ENCODE measurements around the gene LPCAT2.

Gene LPCAT2

DNA sequence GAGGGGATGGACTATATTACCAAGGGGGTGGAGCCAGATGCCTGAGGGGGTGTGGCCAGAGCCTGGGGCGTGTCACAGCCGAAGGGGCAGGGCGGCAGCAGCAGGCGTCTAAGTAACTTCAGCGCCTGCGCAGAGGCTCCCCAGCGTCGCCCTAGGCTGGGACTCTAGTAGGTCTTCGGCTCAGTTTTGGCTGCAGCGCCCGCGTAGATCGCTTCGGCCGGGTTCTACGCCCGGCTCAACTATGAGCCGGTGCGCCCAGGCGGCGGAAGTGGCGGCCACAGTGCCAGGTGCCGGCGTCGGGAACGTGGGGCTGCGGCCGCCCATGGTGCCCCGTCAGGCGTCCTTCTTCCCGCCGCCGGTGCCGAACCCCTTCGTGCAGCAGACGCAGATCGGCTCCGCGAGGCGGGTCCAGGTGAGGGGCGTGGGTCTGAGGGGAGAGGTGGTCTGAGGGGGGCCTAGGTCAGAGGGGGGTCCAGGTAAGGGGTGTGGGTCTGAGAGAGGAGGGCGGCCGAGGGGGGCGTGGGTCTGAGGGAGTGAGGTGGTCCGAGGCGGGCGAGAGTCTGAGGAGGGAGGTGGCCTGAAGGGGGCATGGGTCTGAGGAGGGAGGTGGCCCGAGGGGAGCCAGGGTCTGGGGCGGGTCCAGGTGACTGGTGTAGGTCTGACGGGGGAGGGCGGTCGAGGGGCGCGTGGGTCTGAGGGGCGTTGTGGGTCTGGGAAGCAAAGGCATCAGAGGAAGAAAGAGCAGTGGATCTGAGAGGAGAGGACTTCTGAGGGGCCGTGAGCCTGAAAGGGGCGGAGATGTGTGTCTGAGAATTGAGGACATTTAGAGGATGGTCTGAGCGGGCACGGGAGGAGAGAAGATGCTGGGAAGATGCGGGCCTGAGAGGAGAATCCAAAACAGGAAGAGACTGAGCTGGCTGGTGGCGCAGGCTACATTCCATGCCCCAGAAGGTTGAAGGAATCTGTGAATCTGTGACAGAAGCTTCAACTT, at the start of gene LPCAT2:
Gene LPCAT2 (plus strand): TSS at position 132 of the 991 bp plus-strand sequence. CDS start 110 bp downstream, at position 242.
- DNase-seq (ENCODE audit: low read depth in 2 of 2), result peak in 1 of 2 donors; percentile 19

GRCh38 chr16:55462241-55462640, 46.6 kb upstream of the LPCAT2 start:
- DNase-seq (ENCODE audit: low read depth in 2 of 2), result no peak

GRCh38 chr16:55464375-55464774, 44.5 kb upstream of the LPCAT2 start:
- no peak for DNase-seq (ENCODE audit: low read depth in 2 of 2)

GRCh38 chr16:55465077-55465896, 43.6 kb upstream of the LPCAT2 start:
- peak; percentile 50 to 77 for DNase-seq (ENCODE audit: low read depth in 2 of 2)

- no peak for DNase-seq (ENCODE audit: low read depth in 2 of 2)
These were observed 42.7 kb upstream of the LPCAT2 start for GRCh38 chr16:55466209-55466608.

GRCh38 chr16:55467898-55468297, 41.0 kb upstream of the LPCAT2 start:
- DNase-seq (ENCODE audit: low read depth in 2 of 2), result no peak

DNA sequence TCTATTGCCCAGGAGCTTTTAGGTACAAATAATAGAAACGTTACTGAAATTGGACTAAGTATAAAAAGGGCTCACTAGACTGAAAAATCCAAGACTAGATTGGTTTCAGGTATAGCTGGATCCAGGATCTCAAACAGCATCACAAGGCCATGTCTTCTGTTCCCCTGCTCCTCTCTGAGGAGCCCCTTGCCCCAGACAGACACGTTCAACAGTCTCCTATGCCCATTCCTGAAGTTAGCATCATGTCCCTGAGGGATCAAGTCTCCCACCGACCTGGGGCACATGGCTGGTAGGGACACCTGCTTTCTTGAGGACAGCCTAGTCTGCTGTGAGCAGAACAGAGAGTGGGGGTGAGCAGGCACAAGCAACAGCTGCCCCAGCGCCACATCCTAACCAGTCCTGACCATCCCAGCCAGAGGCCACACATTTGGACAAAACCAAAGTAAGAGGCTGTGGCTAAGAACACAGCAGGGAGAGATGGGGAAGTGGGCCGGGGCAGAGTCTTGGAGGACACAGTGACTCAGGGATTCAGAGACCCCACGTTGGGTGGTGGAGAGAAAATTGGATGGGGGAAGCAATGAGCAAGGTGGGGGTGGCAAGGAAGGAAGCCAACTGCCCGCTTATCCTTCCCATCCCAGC, 40.4 kb upstream of the LPCAT2 start:
- no peak for DNase-seq (ENCODE audit: low read depth in 2 of 2)

DNA sequence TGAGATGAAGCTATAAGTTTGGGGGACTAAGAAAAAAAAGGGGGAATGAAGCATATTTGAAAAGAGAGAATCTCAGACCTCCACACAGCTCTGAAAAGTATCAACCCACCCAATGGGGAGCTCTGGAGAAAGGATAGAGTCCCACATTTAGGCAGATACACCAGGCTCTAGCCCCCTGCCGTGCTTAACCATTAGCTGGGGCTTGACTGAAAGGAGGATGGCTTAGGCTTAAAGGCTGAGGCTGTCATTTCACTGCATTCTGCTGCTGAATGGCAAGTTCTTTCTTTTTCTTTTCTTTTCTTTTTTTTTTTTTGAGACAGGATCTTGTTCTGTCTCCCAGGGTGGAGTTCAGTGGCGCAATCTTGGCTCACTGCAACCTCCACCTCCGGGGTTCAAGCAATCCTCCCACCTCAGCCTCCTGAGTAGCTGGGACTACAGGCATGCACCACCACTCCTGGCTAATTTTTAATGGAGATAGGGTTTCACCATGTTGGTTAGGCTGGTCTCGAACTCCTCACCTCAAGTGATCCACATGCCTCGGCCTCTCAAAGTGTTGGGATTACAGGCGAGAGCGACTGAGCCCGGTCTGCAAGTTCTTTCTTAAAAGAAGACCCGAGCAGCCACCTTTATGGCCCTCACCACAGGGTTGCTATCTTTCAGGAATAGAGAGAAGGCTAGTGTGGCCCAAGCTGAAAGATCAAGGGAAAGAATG, 38.9 kb upstream of the LPCAT2 start:
- DNase-seq (ENCODE audit: low read depth in 2 of 2), result no peak

DNA sequence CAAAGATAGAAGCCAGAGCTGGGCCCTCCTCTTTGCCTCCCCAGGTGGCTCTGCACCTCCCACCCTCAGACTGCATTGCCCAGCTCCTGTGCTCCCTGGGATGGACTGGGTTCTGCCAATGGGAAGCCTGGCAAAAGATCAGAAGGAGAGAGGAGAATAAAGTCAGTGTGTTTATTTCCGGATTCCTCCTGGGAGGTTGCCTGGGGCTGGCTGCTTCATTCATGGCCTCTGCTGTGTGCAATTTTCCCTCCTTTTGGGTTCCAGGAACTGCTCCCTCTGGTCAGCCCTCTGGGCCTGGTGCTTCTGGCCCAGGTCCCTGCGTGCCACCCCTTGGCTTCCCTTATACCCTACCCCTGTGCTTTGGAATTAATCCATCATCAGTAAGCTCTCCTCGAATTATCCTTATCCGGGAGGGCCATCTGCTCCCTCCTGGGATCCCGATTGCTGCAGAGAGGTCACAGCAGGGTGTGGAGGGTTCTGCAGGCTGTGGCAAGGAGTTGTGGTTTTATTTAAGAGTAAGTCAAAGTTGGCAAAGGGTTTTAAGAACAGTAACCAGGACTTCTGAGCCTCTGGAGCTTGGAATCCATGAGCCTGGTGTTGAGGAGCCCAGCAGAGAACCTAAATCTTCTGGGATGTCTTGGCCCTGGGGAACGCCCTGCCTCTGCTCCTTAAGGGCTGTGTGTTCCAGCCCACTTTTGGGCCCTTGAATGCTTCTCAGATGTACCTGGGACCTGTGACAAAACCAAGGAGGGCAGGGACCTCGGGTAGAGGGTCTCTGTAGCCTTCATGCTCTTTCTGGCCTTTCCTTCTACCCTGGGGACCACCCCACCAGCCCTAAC, 38.1 kb upstream of the LPCAT2 start:
- DNase-seq (ENCODE audit: low read depth in 2 of 2), result no peak

GRCh38 chr16:55471448-55472097, 37.3 kb upstream of the LPCAT2 start:
- DNase-seq (ENCODE audit: low read depth in 2 of 2), result no peak

- no peak for DNase-seq (ENCODE audit: low read depth in 2 of 2)
These were observed 35.3 kb upstream of the LPCAT2 start for GRCh38 chr16:55473587-55473986.

DNA sequence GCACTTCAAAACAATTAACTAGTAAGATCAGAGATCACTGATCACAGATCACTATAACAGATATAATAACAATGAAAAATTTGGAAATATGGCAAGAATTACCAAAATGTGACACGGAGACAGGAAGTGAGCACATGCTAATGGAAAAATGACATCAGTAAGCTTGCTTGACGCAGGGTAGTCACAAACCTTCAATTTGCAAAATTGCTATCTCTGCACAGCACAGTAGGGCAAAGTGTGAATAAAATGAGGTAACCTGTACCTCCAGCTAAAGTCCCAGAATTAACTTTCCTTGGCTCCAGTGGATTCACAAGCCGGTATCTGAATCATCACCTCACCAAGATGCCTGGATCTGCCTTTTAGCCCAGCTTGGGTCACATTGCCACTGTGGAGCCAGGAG, 34.1 kb upstream of the LPCAT2 start:
- no peak for DNase-seq (ENCODE audit: low read depth in 2 of 2)

- no peak for DNase-seq (ENCODE audit: low read depth in 2 of 2)
These were observed 33.0 kb upstream of the LPCAT2 start for GRCh38 chr16:55475919-55476318.

GRCh38 chr16:55476625-55477533, 32.0 kb upstream of the LPCAT2 start:
- DNase-seq (ENCODE audit: low read depth in 2 of 2), result no peak

DNA sequence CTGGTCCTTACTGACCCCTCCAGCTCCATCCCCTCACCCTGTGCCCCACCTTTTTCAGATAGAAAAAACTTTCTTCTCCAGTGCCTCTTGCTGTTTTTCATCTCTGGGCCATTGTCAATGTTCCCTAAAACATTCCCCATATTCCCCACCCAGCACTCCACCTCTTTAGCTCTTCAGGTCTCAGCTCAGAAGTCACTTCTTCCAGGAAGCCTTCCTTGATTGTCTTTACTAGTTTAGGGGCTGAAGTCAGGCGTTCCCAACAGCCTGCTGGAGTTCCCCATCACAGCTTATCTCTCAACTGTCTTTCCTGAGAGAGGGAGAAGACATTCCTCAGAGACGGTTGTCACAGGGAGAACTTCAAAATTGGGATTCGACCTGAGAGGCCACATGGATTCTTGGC, 31.1 kb upstream of the LPCAT2 start:
- no peak for DNase-seq (ENCODE audit: low read depth in 2 of 2)

DNA sequence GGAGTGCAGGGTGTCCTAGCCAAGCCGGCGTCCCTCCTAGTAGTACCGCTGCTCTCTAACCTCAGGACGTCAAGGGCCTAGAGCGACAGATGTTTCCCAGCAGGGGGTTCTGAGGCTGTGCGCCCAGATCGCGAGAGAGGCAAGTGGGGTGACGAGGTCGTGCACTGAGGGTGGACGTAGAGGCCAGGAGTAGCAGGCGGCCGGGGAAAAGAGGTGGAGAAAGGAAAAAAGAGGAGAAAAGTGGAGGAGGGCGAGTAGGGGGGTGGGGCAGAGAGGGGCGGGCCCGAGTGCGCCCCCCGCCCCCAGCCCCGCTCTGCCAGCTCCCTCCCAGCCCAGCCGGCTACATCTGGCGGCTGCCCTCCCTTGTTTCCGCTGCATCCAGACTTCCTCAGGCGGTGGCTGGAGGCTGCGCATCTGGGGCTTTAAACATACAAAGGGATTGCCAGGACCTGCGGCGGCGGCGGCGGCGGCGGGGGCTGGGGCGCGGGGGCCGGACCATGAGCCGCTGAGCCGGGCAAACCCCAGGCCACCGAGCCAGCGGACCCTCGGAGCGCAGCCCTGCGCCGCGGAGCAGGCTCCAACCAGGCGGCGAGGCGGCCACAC, 29.9 kb upstream of the LPCAT2 start, which contains the start of gene MMP2:
Gene MMP2 (plus strand): TSS at position 372 of the 603 bp plus-strand sequence. CDS start 282 bp downstream, outside the sequence.
- no peak for DNase-seq (ENCODE audit: low read depth in 2 of 2)

DNA sequence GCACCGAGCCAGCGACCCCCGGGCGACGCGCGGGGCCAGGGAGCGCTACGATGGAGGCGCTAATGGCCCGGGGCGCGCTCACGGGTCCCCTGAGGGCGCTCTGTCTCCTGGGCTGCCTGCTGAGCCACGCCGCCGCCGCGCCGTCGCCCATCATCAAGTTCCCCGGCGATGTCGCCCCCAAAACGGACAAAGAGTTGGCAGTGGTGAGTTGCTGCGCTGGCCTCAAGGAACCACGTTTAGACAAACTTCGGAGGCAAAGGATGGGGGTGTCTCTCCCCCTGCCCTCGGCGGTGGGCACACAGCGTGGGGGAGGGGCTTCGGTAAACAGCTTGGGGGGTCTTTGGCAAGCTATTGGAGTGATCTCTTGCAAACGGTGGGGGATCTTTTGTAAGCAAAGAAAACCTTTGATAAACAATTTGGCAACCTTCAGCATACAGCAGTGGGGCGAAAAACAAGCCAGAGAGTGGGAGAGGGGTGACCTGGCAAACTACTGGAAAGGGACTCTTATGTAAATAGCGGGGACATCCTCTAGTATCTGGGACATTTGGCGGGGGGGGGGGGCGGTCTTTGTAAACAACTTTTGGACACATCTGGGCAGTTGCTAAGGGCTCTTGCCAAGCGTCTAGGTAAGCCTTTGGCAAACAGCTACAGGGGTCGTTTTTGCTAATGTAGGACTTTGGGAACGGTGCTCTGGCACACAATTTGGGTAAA, 29.3 kb upstream of the LPCAT2 start:
- no peak for DNase-seq (ENCODE audit: low read depth in 2 of 2)

- DNase-seq (ENCODE audit: low read depth in 2 of 2), result no peak
These were observed 28.6 kb upstream of the LPCAT2 start for GRCh38 chr16:55480228-55480655.
